Neural progenitor cell (in vitro differentiated cells): ENCODE measurements around the gene GIT1. TPM values are rescaled to one million over a fixed set of nuclear protein-coding genes. Genes with fewer than 3 reads are reported as not detected.
A peak's percentile ranks its signal among the peaks of the same experiment; 100 is the strongest.

ENCODE experiments used
- DNase-seq: peaks from one replicate; pipeline ENCODE4 v3.0.0-alpha.2; 2016; ENCODE audit warnings: low spot score
- H2AFZ ChIP-seq: fragments of 200-600 bp; sonication (generic); replicated peaks from 2 replicates; pipeline ENCODE4 v1.6.1; 2016; ENCODE audit warnings: antibody characterized with exemption
- H3F3A ChIP-seq: fragments of 200-600 bp; sonication (generic); 2 replicates; pipeline ENCODE4 v1.6.1; 2016; ENCODE audit warnings: antibody characterized with exemption, low read depth
- H3K27ac ChIP-seq: fragments of 200-600 bp; sonication (generic); 2 replicates; pipeline ENCODE4 v1.5.1; 2016; ENCODE audit warnings: mild to moderate bottlenecking
- H3K27me3 ChIP-seq: fragments of 200-600 bp; sonication (generic); 2 replicates; pipeline ENCODE4 v1.6.1; 2016; ENCODE audit warnings: mild to moderate bottlenecking, moderate library complexity
- H3K36me3 ChIP-seq: fragments of 200-600 bp; sonication (generic); 2 replicates; pipeline ENCODE4 v1.5.1; 2016
- H3K4me1 ChIP-seq: fragments of 200-600 bp; sonication (generic); 2 replicates; pipeline ENCODE4 v1.6.1; 2016; ENCODE audit warnings: mixed run types
- H3K4me2 ChIP-seq: fragments of 200-600 bp; sonication (generic); 2 replicates; pipeline ENCODE4 v1.6.1; 2016
- H3K4me3 ChIP-seq: fragments of 200-600 bp; sonication (generic); 2 replicates; pipeline ENCODE4 v1.5.1; 2016
- H3K79me2 ChIP-seq: fragments of 200-600 bp; sonication (generic); 2 replicates; pipeline ENCODE4 v1.6.1; 2016; ENCODE audit warnings: low read depth
- H3K9ac ChIP-seq: fragments of 200-600 bp; sonication (generic); 2 replicates; pipeline ENCODE4 v1.6.1; 2016
- H3K9me3 ChIP-seq: fragments of 200-600 bp; sonication (generic); 2 replicates; pipeline ENCODE4 v1.5.1; 2016; ENCODE audit warnings: low read depth
- H4K20me1 ChIP-seq: fragments of 200-600 bp; sonication (generic); 2 replicates; pipeline ENCODE4 v1.6.1; 2016; ENCODE audit warnings: low read depth
- H3K27ac Mint-ChIP-seq: 3 replicates; pipeline ENCODE4 v1.8.0; 2021; ENCODE audit warnings: mixed read lengths
- H3K27me3 Mint-ChIP-seq: 2 replicates; pipeline ENCODE4 v1.8.0; 2022; ENCODE audit warnings: low read depth, mild to moderate bottlenecking, inconsistent platforms, moderate library complexity, mixed read lengths; ENCODE audit not compliant: insufficient read depth
- H3K36me3 Mint-ChIP-seq: 3 replicates; pipeline ENCODE4 v1.8.0; 2021; ENCODE audit warnings: mixed read lengths
- H3K4me1 Mint-ChIP-seq: 3 replicates; pipeline ENCODE4 v1.8.0; 2021; ENCODE audit warnings: mixed read lengths
- H3K4me3 Mint-ChIP-seq: 3 replicates; pipeline ENCODE4 v1.8.0; 2021; ENCODE audit warnings: mild to moderate bottlenecking, moderate library complexity, mixed read lengths
- H3K9me3 Mint-ChIP-seq: 3 replicates; pipeline ENCODE4 v1.8.0; 2020; ENCODE audit warnings: mixed read lengths
- CTCF ChIP-seq: fragments of 200-600 bp; sonication (generic); IDR thresholded peaks from 2 replicates; pipeline ENCODE4 v1.5.1; 2017; ENCODE audit warnings: antibody characterized with exemption, mild to moderate bottlenecking
- EZH2 ChIP-seq: fragments of 200-600 bp; sonication (generic); IDR thresholded peaks from 2 replicates; pipeline ENCODE4 v1.6.1; 2017; ENCODE audit warnings: antibody characterized with exemption, mild to moderate bottlenecking, moderate library complexity
- EZH2phosphoT487 ChIP-seq: fragments of 200-600 bp; sonication (generic); IDR thresholded peaks from 2 replicates; pipeline ENCODE4 v1.6.1; 2017; ENCODE audit warnings: antibody characterized with exemption
- total RNA-seq: library from RNA; depleted of rRNA; stranded (reverse); fragments of >200 nt; gene quantifications from 2 replicates; pipeline ENCODE4 v1.2.3, GENCODE V29; 2015; ENCODE audit warnings: low replicate concordance

GIT1 gene
- total RNA-seq, 1 donor from 2014 or later, result 17.6 TPM

GRCh38 chr17:29594519-29595090 is 5.2 kb upstream of the GIT1 start:
- Histone ChIP-seq H3K79me2 (peaks cover 29% of the 10 kb centered on the region), H4K20me1 (peaks cover 34% of the 10 kb centered on the region), H3K36me3 (no peaks in the 10 kb centered on the region), H3K9me3 (no peaks in the 10 kb centered on the region), H3K27ac (no peak overlapping the region), H3K4me3 (peak overlapping the region; percentile 71), H3K9ac (no peak overlapping the region), H3K4me1 (peaks cover 72% of the 10 kb centered on the region), H3K4me2 (peak overlapping the region; percentile 98), H3K27me3 (no peaks in the 10 kb centered on the region), H3F3A (peaks cover 58% of the 10 kb centered on the region), H2AFZ (no peak overlapping the region)
- peaks cover 14% of the 10 kb centered on the region for H3K27me3 Mint-ChIP-seq
- peak overlapping the region; percentile 86 for H3K4me3 Mint-ChIP-seq
- peaks cover 62% of the 10 kb centered on the region for H3K4me1 Mint-ChIP-seq
- no peak overlapping the region for H3K27ac Mint-ChIP-seq
- TF ChIP-seq CTCF (no peak), EZH2 (no peak), EZH2phosphoT487 (no peak)
- DNase-seq, result no peak
- no peaks in the 10 kb centered on the region for H3K9me3 Mint-ChIP-seq
- no peaks in the 10 kb centered on the region for H3K36me3 Mint-ChIP-seq

GRCh38 chr17:29593591-29594518 is 4.4 kb upstream of the GIT1 start:
- Histone ChIP-seq H4K20me1 (peaks cover 36% of the 10 kb centered on the region), H3K4me3 (peak overlapping the region; percentile 71), H3K27ac (no peak overlapping the region), H3K27me3 (no peaks in the 10 kb centered on the region), H2AFZ (peak overlapping the region; percentile 79), H3K4me1 (peaks cover 66% of the 10 kb centered on the region), H3K9me3 (no peaks in the 10 kb centered on the region), H3K79me2 (peaks cover 23% of the 10 kb centered on the region), H3K9ac (no peak overlapping the region), H3K4me2 (peak overlapping the region; percentile 98), H3F3A (peaks cover 58% of the 10 kb centered on the region), H3K36me3 (no peaks in the 10 kb centered on the region)
- TF ChIP-seq CTCF (peak; percentile 42), EZH2 (no peak), EZH2phosphoT487 (no peak)
- Mint-ChIP-seq H3K27me3 (peaks cover 13% of the 10 kb centered on the region), H3K36me3 (no peaks in the 10 kb centered on the region), H3K4me3 (peak overlapping the region; percentile 86), H3K27ac (no peak overlapping the region), H3K9me3 (no peaks in the 10 kb centered on the region), H3K4me1 (peaks cover 57% of the 10 kb centered on the region)
- DNase-seq, result peak; percentile 89

- peaks cover 62% of the 10 kb centered on the region for H3K4me1 ChIP-seq
- H3K27me3 ChIP-seq, result no peaks in the 10 kb centered on the region
- H3K79me2 ChIP-seq, result peaks cover 25% of the 10 kb centered on the region
- Mint-ChIP-seq H3K4me3 (peak within 1 kb of the TSS; percentile 93), H3K4me1 (peaks cover 58% of the 10 kb centered on the region), H3K27ac (peak within 1 kb of the TSS; percentile 72), H3K9me3 (no peaks in the 10 kb centered on the region), H3K27me3 (peaks cover 11% of the 10 kb centered on the region), H3K36me3 (no peaks in the 10 kb centered on the region)
- H3F3A ChIP-seq, result peaks cover 50% of the 10 kb centered on the region
- H3K9me3 ChIP-seq, result no peaks in the 10 kb centered on the region
- no peak within 1 kb of the TSS for H3K9ac ChIP-seq
- peak within 1 kb of the TSS; percentile 98 for H3K4me2 ChIP-seq
- no peaks in the 10 kb centered on the region for H3K36me3 ChIP-seq
- peaks cover 44% of the 10 kb centered on the region for H4K20me1 ChIP-seq
- no peak for TF ChIP-seq CTCF
- TF ChIP-seq EZH2phosphoT487, result no peak
- TF ChIP-seq EZH2, result no peak
- peak; percentile 76 for DNase-seq
- peak within 1 kb of the TSS; percentile 71 for H3K4me3 ChIP-seq
- H3K27ac ChIP-seq, result no peak within 1 kb of the TSS
- H2AFZ ChIP-seq, result peak within 1 kb of the TSS; percentile 79
Measured at GRCh38 chr17:29592850-29593551, 3.6 kb upstream of the GIT1 start, which contains the start of gene ANKRD13B. Gene ANKRD13B, plus strand, starts transcription at chr17:29593132. Its CDS starts 490 bp downstream, at chr17:29593622.
